GM11168 (cell line): ENCODE results near the gene ZNF710.
"Not testable (repeated sequence)": the region's sequence is repeated elsewhere in the genome, so short reads cannot be mapped to it uniquely, and the experiment has no call there.

Source experiments
- in situ Hi-C: fragments of 300-500 bp; cut with MboI; formaldehyde crosslinking; loops from one replicate; pipeline ENCODE4 v1.12.0; 2022; ENCODE audit warnings: low sequenced_read_pairs; ENCODE audit not compliant: unreplicated experiment

The ZNF710 gene

GRCh38 chr15:90097475-90097874 is 96.4 kb downstream of the ZNF710 start:
- in situ Hi-C loops, result no loop called here

DNA sequence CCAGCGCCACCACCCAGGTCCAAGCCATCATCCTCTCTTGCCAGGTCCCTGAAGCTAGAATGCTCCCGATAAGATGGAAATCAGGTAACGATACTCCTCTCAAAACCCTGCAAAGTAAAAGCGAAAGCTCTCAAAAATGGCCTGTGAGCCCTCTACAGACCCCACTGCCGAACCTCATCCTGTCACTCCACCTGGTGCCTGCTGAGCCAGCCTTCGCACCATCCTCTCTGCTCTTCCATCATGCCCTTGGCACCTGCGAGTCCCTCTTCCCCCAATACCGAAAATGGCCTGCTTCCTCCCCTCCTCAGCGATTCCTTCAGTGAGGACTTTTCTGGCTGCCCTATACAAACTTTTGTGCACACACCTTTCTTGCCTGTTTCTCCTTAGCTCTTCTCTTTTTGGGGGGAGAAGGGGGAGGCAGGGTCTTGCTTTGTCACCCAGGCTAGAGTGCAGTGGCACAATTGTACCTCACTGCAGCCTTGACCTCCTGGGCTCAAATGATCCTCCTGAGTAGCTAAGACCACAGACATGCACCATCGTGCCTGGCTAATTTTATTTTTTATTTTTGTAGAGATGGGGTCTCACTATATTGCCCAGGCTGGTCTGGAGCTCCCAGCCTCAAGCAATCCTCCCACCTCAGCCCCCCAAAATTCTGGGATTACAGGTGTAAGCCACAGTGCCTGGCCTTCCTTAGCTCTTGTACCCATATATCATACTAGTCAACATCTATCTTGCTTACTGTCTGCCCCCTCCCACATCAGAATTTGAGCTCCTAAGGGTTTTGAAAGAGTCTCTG is 98.1 kb downstream of the ZNF710 start:
- in situ Hi-C loops, result no loop called here

DNA sequence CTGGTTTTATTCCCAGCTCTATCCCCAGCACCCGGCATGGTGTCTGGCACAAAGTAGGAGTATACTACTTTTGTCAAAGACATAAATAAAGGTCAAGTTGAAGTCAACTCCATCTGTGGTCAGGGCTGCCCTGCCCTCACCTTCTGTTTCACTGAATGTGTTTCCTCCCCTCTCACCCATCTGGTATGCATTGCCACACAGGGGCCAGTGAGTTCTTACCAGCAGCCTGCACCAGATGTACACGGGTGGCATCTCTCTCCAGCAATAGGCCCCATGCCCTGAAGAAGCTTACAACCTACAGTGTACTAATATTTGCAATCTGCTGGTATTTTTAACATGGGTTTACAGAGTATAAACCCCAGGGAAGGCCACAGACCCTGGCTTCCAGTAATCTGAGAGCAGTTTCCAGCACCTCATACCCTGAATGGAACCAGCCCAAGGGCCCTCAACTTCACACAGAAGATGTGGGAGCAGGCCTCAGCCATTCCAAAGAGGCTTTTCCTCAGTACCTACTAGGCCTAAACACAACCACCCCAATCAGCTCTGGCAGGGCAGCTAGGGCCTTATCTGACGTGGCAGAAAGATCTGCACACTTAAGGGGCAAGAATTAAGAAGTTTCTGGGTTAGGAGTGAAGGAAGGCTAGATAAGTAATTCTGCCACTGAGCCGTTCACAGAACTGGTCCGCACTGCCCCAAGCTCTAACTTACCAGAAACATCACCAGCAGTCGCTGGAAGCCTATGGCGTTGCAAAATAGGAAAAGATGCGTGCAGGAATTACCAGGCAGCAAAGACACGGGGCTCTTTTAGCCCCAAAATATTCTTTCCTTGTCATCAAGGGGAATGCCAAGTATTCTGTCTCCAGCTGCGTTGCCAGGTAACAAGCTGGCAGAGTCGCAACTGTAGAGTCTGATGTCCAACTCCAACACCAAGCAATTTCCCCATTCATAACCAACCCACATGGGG is 99.0 kb downstream of the ZNF710 start:
- in situ Hi-C loops, result no loop called here

GRCh38 chr15:90101130-90101968 is 100.2 kb downstream of the ZNF710 start:
- in situ Hi-C loops, result no loop called here

GRCh38 chr15:90101969-90102890 is 101.1 kb downstream of the ZNF710 start, which contains the start of gene IDH2:
TSS of gene IDH2 (minus strand) at chr15:90102468. CDS start at chr15:90102390, 78 bp downstream.
- in situ Hi-C loops, result no loop called here

- in situ Hi-C loops, result no loop called here
Observed at GRCh38 chr15:90103701-90104329, 102.7 kb downstream of the ZNF710 start.

DNA sequence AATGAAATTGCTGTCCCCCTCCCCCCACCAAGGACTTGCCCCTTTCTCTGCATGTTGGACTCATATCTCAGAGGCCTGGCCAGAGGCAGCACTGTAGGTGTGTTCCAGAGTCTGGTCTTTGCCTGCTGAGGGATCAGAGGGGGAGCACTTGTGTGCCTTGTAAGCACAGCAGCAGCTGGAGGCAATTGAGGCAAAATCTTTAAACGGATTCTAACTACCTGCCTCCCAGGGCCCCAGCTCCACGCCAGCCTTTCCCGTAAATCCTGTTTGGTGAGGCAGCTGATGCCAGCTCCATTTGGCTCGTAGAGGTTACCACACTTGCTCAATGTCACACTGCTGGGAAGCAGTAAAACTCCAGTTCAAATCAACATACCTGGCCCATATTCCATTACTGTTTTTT is 103.4 kb downstream of the ZNF710 start:
- in situ Hi-C loops, result no loop called here

GRCh38 chr15:90105521-90105920 is 104.4 kb downstream of the ZNF710 start:
- in situ Hi-C loops, result no loop called here

DNA sequence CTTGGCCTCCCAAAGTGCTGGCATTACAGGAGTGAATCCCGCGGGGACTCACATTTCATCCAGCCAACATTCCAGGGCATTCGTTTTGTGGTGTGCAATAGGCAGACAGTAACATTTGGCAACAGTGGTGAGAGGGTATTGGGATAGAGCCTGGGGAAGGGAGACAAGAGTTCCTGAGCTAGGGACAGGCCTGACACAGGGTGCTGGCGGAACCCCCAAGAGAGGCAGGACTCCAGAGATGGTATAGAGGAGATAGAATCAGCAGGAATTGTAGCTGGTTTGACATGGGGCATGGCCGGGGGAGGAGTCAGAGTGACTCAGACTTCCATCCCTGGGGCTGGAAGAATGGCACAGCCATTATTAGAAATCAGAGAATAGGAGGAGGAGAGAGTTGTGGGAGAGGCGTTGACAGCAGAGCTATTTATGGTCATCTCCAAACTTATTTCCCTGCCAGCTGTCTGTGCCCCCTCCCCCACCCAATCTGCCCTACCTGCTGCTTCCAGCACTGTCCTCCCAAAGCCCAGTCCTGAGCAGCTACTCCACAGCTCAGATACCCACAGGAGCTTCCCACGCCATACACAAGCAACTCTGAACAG is 105.5 kb downstream of the ZNF710 start:
- in situ Hi-C loops, result no loop called here

DNA sequence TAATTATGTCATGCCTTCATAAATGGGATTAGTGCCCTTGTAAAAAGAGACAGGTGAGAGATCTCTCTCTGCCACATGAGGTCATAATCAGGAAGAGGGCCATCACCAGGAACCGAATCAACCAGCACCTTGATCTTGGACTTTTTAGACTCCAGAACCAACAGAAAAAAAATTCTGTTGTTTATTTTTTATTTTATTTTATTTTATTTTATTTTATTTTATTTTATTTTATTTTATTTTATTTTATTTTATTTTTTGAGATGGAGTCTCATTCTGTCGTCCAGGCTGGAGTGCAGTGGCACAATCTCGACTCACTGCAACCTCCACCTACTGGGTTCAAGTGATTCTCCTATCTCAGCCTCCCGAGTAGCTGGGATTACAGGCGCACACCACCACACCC is 106.9 kb downstream of the ZNF710 start:
- in situ Hi-C loops, result not testable (repeated sequence)

DNA sequence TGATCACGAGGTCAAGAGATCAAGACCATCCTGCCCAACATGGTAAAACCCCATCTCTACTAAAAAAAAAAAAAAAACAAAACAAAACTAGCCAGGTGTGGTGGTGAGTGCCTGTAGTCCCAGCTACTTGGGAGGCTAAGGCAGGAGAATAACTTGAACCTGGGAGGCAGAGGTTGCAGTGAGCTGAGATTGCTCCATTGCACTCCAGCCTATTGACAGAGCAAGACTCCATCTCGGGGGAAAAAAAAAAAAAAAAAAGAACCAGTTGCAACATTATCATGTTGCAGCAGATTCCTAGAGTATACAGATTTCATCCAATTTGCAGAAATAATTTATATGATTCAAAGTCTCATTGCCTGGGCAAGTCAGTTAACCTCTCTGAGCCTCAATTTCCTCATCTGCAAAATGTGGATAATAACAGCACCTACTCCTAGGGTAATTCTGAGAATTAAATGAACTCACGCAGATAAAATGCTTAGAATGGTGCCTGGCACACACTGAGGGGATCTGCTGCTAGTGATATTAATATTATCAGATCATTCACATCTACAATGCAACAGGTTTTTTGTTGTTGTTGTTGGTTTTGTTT is 108.1 kb downstream of the ZNF710 start:
- in situ Hi-C loops, result not testable (repeated sequence)

- in situ Hi-C loops, result no loop called here
Observed at GRCh38 chr15:90113166-90113565, 112.0 kb downstream of the ZNF710 start.

GRCh38 chr15:90114451-90114901 is 113.4 kb downstream of the ZNF710 start:
- in situ Hi-C loops, result no loop called here

DNA sequence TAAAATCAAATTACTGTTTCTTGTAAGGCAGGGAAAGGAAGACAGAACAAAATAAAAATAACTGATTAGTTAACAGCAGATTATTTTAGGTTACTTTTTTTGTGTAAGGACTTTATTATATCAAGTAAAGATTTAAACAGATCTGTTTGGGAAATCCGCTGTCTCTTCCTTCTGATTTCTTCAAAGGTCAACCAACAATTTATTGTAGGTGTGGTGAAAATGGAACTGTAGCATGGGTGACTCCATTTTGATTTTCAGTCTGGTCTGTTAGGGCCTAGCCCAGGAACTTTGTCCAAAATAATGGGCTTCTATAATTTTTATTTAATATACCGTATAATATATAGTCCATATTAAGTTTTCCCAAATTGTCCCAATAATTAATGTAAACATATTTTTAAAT is 114.7 kb downstream of the ZNF710 start:
- in situ Hi-C loops, result no loop called here

DNA sequence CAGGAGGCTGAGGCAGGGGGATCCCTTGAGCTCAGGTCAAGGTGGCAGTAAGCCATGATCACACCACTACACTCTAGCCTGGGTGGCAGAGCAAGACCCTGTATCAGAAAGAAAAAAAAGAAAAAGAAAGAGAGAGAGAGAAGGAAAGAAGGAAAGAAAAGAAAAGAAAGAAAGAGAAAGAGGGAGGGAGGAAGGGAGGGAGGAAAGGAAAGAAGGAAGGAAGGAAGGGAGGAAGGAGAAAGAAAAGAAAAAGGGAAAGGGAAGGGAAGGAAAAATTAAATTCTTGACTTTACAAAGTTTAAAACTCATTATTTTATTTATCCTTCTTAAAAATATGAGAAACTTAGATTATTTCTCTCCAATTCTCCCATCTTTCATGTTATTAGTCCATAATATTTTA is 118.2 kb downstream of the ZNF710 start:
- in situ Hi-C loops, result no loop called here

DNA sequence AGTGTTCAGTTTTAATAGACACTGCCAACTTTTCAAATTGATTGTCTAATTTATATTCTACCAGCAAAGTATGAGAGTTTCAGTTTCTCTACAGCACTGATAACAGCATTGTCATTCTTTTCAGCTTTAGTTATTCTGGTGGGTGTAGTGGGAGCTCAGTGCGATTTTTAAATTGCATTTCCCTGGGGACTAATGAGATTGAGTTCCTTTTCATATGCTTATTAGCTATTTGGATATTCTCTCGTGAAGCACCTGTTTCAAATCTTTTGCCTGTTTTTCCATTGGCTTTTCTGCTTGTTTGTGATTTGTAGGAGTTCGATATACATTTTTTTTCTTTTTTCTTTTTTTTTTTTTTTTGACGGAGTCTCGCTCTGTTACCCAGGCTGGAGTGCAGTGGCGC is 120.0 kb downstream of the ZNF710 start:
- in situ Hi-C loops, result no loop called here

DNA sequence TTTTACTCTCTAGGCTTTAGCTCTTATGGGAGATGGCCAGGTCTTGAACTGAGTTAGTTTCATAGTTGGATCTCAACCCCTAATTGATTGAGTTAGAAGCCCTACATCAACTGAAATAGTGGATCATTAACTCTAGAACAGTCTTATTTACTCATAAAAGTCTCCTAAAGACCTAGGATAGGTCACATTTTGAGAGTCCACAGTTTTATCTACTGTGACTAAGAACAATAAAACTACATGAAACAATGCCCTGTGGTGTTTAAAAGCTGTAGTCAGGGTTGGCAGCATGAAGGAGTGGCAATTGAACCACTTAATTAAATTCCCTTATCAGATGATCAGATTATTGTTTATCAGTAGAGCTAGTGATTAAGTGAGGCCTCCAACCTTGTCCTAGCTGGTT is 123.4 kb downstream of the ZNF710 start:
- in situ Hi-C loops, result no loop called here

DNA sequence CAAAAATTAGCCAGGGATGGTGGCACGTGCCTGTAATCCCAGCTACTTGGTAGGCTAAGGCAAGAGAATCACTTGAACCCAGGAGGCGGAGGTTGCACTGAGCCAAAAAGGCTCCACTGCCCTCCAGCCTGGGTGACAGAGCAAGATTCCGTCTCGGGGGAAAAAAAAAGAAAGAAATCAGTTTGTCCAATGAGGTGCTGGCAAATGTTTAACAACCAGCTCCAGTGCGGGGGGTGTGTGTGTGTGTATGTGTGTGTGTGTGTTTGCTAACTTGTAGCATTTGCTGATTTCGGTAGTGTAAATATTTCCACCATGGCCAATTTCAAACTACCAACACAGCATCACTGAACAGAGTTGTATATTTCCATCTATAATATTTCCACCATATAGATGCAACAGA is 124.9 kb downstream of the ZNF710 start:
- in situ Hi-C loops, result no loop called here
